Upper lobe of left lung (tissue), 4 donors: ENCODE measurements around the gene PHF8.

Experiments
- EP300 ChIP-seq, 4 donors: sonication (generic); formaldehyde crosslinking; IDR thresholded peaks; one replicate each; pipeline ENCODE4 v1.5.1; 2017; ENCODE audit warnings: antibody characterized with exemption in 4 of 4, control low read depth in 2 of 4
- POLR2A ChIP-seq, 4 donors: fragments of 450-650 bp; IDR thresholded peaks; one replicate each; pipeline ENCODE4 v1.5.1; 2016 to 2017; ENCODE audit warnings: antibody characterized with exemption in 4 of 4, mild to moderate bottlenecking in 2 of 4
- POLR2AphosphoS5 ChIP-seq, 2 donors: sonication (generic); formaldehyde crosslinking; IDR thresholded peaks; one replicate each; pipeline ENCODE4 v1.5.1; 2017; ENCODE audit warnings: antibody characterized with exemption in 2 of 2
- TF ChIP-seq, protein P1 (sequence below), 6 experiments: fragments of 450-650 bp in 4 of 6; fragments of 200-600 bp in 2 of 6; sonication (generic) in 2 of 6; IDR thresholded peaks; one replicate each; pipeline ENCODE4 v1.5.1; 2016 to 2019; ENCODE audit warnings: antibody characterized with exemption in 6 of 6

DNA sequence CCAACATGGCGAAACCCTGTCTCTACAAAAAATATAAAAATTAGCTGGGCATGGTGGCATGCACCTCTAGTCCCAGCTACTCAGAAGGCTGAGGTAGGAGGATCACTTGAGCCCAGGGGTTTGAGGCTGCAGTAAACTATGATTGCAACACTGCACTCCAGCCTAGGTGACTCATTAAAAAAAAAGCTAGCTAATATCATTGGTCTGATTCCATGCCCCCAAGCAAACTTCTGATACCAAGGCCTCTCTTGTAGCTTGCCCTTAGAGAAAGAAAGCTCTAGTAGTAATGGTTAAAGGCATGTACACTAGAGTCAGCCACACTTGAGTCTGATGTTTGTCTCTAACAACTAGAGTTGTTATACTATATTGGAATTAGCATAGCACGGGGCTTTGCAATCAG lies 32.6 kb upstream of the PHF8 start:
- TF ChIP-seq, protein P1, sequence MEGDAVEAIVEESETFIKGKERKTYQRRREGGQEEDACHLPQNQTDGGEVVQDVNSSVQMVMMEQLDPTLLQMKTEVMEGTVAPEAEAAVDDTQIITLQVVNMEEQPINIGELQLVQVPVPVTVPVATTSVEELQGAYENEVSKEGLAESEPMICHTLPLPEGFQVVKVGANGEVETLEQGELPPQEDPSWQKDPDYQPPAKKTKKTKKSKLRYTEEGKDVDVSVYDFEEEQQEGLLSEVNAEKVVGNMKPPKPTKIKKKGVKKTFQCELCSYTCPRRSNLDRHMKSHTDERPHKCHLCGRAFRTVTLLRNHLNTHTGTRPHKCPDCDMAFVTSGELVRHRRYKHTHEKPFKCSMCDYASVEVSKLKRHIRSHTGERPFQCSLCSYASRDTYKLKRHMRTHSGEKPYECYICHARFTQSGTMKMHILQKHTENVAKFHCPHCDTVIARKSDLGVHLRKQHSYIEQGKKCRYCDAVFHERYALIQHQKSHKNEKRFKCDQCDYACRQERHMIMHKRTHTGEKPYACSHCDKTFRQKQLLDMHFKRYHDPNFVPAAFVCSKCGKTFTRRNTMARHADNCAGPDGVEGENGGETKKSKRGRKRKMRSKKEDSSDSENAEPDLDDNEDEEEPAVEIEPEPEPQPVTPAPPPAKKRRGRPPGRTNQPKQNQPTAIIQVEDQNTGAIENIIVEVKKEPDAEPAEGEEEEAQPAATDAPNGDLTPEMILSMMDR (IDR thresholded peaks at IDR 0.05): no peak
- no peak for TF ChIP-seq POLR2AphosphoS5 (IDR thresholded peaks at IDR 0.05)
- TF ChIP-seq POLR2A (IDR thresholded peaks at IDR 0.05): no peak
- TF ChIP-seq EP300 (IDR thresholded peaks at IDR 0.05): no peak
